Transverse colon (tissue), 4 donors: Measurements from ENCODE around the gene LSM14A. TPM values are rescaled to one million over a fixed set of nuclear protein-coding genes. Genes with fewer than 3 reads are reported as not detected.
A peak's percentile ranks its signal among the peaks of the same experiment; 100 is the strongest.
"Not testable (repeated sequence)": the region's sequence is repeated elsewhere in the genome, so short reads cannot be mapped to it uniquely, and the experiment has no call there.

Source experiments
- DNase-seq: peaks from one replicate; pipeline ENCODE4 v3.0.0-alpha.2; 2019
- H3K27ac ChIP-seq, 4 donors: fragments of 200-600 bp; sonication (generic); 2 replicates each; pipeline ENCODE4 v1.5.1; 2016 to 2018; ENCODE audit warnings: inconsistent platforms in 4 of 4
- H3K27me3 ChIP-seq: fragments of 200-600 bp; sonication (generic); 2 replicates; pipeline ENCODE4 v1.5.1; 2017; ENCODE audit warnings: inconsistent platforms
- H3K36me3 ChIP-seq, 4 donors: fragments of 200-600 bp; sonication (generic); 2 replicates each; pipeline ENCODE4 v1.5.1; 2017 to 2019; ENCODE audit warnings: inconsistent platforms in 4 of 4
- H3K4me1 ChIP-seq, 4 donors: fragments of 200-600 bp; sonication (generic); 2 replicates each; pipeline ENCODE4 v1.5.1; 2017 to 2020; ENCODE audit warnings: inconsistent platforms in 4 of 4
- H3K4me3 ChIP-seq, 4 donors: fragments of 200-600 bp; sonication (generic); 1 replicate in 1 of 4; 2 replicates in 3 of 4; pipeline versions ENCODE4 v1.5.1 to v1.6.1; 2017 to 2019; ENCODE audit warnings: inconsistent platforms in 4 of 4
- H3K9me3 ChIP-seq, 2 donors: fragments of 200-600 bp; sonication (generic); 2 replicates each; pipeline ENCODE4 v1.5.1; 2017 to 2019; ENCODE audit warnings: inconsistent platforms in 2 of 2
- CTCF ChIP-seq, 5 experiments: fragments of 200-600 bp in 3 of 5; fragments of 450-650 bp in 2 of 5; sonication (generic) in 3 of 5; IDR thresholded peaks; 1 replicate in 2 of 5; 2 replicates in 3 of 5; pipeline ENCODE4 v1.5.1; 2016 to 2017; ENCODE audit warnings: antibody characterized with exemption in 5 of 5, inconsistent platforms in 3 of 5, mild to moderate bottlenecking in 2 of 5, moderate library complexity in 1 of 5
- EP300 ChIP-seq: sonication (generic); formaldehyde crosslinking; IDR thresholded peaks from one replicate; pipeline ENCODE4 v1.6.1; 2017; ENCODE audit warnings: antibody characterized with exemption, low read depth
- POLR2A ChIP-seq: fragments of 450-650 bp; IDR thresholded peaks from one replicate; pipeline ENCODE4 v1.6.1; 2016; ENCODE audit warnings: antibody characterized with exemption, mild to moderate bottlenecking, moderate library complexity
- POLR2AphosphoS5 ChIP-seq, 3 donors: sonication (generic); formaldehyde crosslinking; IDR thresholded peaks; one replicate each; pipeline ENCODE4 v1.6.1; 2016; ENCODE audit warnings: antibody characterized with exemption in 3 of 3
- WGBS, 2 donors: methylation state at CpG; one replicate each; pipeline ENCODE4 v1.1.5; 2018; ENCODE audit warnings: low coverage in 1 of 2; 5-methylcytosine and 5-hydroxymethylcytosine counted together
- in situ Hi-C, 4 donors: fragments of 200-750 bp; cut with MboI; loops; one replicate each; pipeline versions ENCODE4 v1.15.0 to v1.15.1; 2017; ENCODE audit warnings: low sequenced_read_pairs in 3 of 4, low pct_ligation_motif_present in 1 of 4, low pct_unique_long_range_greater_than_20kb in 1 of 4
- intact Hi-C: fragments of 100-400 bp; cut with DNase I; formaldehyde crosslinking; loops from one replicate; pipeline ENCODE4 v1.15.1; 2023; ENCODE audit warnings: low total_unique reads
- total RNA-seq, 4 donors: library from RNA; depleted of rRNA; stranded (reverse); fragments of >200 nt; gene quantifications; one replicate each; pipeline ENCODE4 v1.1.0, GENCODE V29; 2016

Gene LSM14A
- total RNA-seq, 4 donors from 2014 or later: 88.4 to 211 (median 119) TPM

GRCh38 chr19:34246340-34246739 is 74.0 kb downstream of the LSM14A start:
- H3K4me1 ChIP-seq: no peaks in the 10 kb centered on the region
- no peak for TF ChIP-seq EP300
- no peak for TF ChIP-seq POLR2AphosphoS5 (IDR thresholded peaks at IDR 0.05)
- TF ChIP-seq POLR2A: no peak
- no peak for TF ChIP-seq CTCF (IDR thresholded peaks at IDR 0.05)
- in situ Hi-C loops (loop anchor here in 2 of 4 donors (25.0 kb wide), 1 partner anchor 91 kb away; no protein-coding TSS in a partner anchor), intact Hi-C loops (no loop called here)
- no peaks in the 10 kb centered on the region for H3K36me3 ChIP-seq
- no peak for DNase-seq
- H3K27ac ChIP-seq: no peak overlapping the region
- no peaks in the 10 kb centered on the region for H3K9me3 ChIP-seq
- no peak overlapping the region for H3K4me3 ChIP-seq
- WGBS, 2 donors: 66 to 87% methylated on average over 2 to 4 of the region's 4 CpGs
- H3K27me3 ChIP-seq: no peaks in the 10 kb centered on the region

- Histone ChIP-seq H3K36me3 (no peaks in the 10 kb centered on the region), H3K4me3 (no peak overlapping the region), H3K27me3 (no peaks in the 10 kb centered on the region), H3K4me1 (peaks cover 0 to 6% (median 4%) of the 10 kb centered on the region in 4 donors), H3K27ac (no peak overlapping the region), H3K9me3 (no peaks in the 10 kb centered on the region)
- TF ChIP-seq POLR2A (no peak), CTCF (IDR thresholded peaks at IDR 0.05) (no peak), POLR2AphosphoS5 (IDR thresholded peaks at IDR 0.05) (no peak), EP300 (no peak)
- no peak for DNase-seq
- in situ Hi-C loops (loop anchor here in 2 of 4 donors (25.0 kb wide), 1 partner anchor 88 kb away; no protein-coding TSS in a partner anchor), intact Hi-C loops (no loop called here)
- 79% methylated on average over 4 of the region's 4 CpGs; no CpG with 5 or more reads in 1 of the 2 donors for WGBS, 2 donors
These were observed 76.6 kb downstream of the LSM14A start for GRCh38 chr19:34248941-34249340.

GRCh38 chr19:34253167-34253566 is 80.9 kb downstream of the LSM14A start:
- H3K9me3 ChIP-seq, in situ Hi-C loops, intact Hi-C loops, DNase-seq, H3K27ac ChIP-seq, H3K27me3 ChIP-seq, H3K4me3 ChIP-seq, H3K36me3 ChIP-seq: not testable (repeated sequence)
- peaks cover 0 to 19% (median 12%) of the 10 kb centered on the region in 4 donors for H3K4me1 ChIP-seq
- 93% methylated on average over 14 of the region's 14 CpGs; no CpG with 5 or more reads in 1 of the 2 donors for WGBS, 2 donors

- in situ Hi-C loops, intact Hi-C loops, H3K9me3 ChIP-seq, DNase-seq, H3K27me3 ChIP-seq, H3K36me3 ChIP-seq: not testable (repeated sequence)
- TF ChIP-seq POLR2AphosphoS5 (IDR thresholded peaks at IDR 0.05): peak in 1 of 3 donors; percentile 1
- H3K27ac ChIP-seq: peak overlapping the region; percentile 92 to 94 (median 92)
- peak overlapping the region in 3 of 4 donors; percentile 71 to 93 (median 89) for H3K4me3 ChIP-seq
- H3K4me1 ChIP-seq: peaks cover 0 to 19% (median 12%) of the 10 kb centered on the region in 4 donors
- 44 to 54% methylated on average over 16 to 17 of the region's 17 CpGs for WGBS, 2 donors
These were observed 81.4 kb downstream of the LSM14A start for GRCh38 chr19:34253681-34254045.

- Histone ChIP-seq H3K4me1 (peaks cover under 1 to 23% (median 16%) of the 10 kb centered on the region in 4 donors), H3K27me3 (no peaks in the 10 kb centered on the region), H3K9me3 (no peaks in the 10 kb centered on the region), H3K36me3 (no peaks in the 10 kb centered on the region), H3K27ac (peak within 1 kb of the TSS; percentile 92 to 94 (median 92)), H3K4me3 (peak within 1 kb of the TSS; percentile 71 to 97 (median 91))
- peak; percentile 92 for DNase-seq
- no peak for TF ChIP-seq EP300
- TF ChIP-seq CTCF (IDR thresholded peaks at IDR 0.05): no peak
- peak; percentile 89 for TF ChIP-seq POLR2A
- peak; percentile 88 to 97 (median 94) for TF ChIP-seq POLR2AphosphoS5 (IDR thresholded peaks at IDR 0.05)
- in situ Hi-C loops: no loop called here
- WGBS, 2 donors: 0% methylated on average over 1 to 22 of the region's 56 CpGs
- intact Hi-C loops: no loop called here
These were observed 81.9 kb downstream of the LSM14A start, which contains the start of gene GARRE1 for GRCh38 chr19:34254046-34254697. Gene GARRE1 (plus strand): TSS chr19:34254554. CDS start chr19:34300474, 45,920 bp downstream.
